Stomach (tissue), 4 donors: ENCODE results near the gene KNOP1.

ENCODE experiments used
- EP300 ChIP-seq: sonication (generic); formaldehyde crosslinking; IDR thresholded peaks from one replicate; pipeline ENCODE4 v1.6.1; 2017; ENCODE audit warnings: antibody characterized with exemption
- POLR2A ChIP-seq, 4 donors: fragments of 450-650 bp; IDR thresholded peaks; one replicate each; pipeline ENCODE4 v1.6.1; 2016; ENCODE audit warnings: antibody characterized with exemption in 4 of 4, control low read depth in 2 of 4, mild to moderate bottlenecking in 1 of 4, moderate library complexity in 1 of 4
- POLR2AphosphoS5 ChIP-seq, 3 donors: sonication (generic); formaldehyde crosslinking; IDR thresholded peaks; one replicate each; pipeline ENCODE4 v1.6.1; 2016; ENCODE audit warnings: antibody characterized with exemption in 3 of 3
- TF ChIP-seq, protein P1 (sequence below), 7 experiments: fragments of 450-650 bp in 4 of 7; fragments of 200-600 bp in 3 of 7; sonication (generic) in 3 of 7; IDR thresholded peaks; one replicate each; pipeline ENCODE4 v1.5.1; 2016 to 2019; ENCODE audit warnings: antibody characterized with exemption in 7 of 7, control low read depth in 2 of 7, mild to moderate bottlenecking in 1 of 7

DNA sequence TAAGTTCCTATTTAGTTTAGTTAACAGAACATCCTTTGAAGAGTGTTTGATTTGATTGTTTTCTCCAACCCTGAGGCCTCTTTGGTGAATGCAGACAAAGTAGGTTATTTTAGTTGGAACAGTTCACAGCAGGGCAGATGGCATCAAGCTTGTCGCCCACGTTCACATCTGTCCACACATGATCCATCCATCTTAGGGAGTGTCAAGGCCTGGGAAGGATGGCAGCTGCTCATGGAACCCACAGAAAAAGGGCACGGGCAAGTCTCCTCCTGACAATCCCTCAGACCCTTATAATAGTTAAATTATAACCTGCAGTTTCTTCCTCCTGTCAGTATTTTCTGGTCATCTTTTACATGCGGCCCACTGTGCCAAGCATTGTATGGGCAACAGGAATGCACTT, 60.2 kb downstream of the KNOP1 start:
- no peak for TF ChIP-seq POLR2AphosphoS5 (IDR thresholded peaks at IDR 0.05)
- TF ChIP-seq, protein P1, sequence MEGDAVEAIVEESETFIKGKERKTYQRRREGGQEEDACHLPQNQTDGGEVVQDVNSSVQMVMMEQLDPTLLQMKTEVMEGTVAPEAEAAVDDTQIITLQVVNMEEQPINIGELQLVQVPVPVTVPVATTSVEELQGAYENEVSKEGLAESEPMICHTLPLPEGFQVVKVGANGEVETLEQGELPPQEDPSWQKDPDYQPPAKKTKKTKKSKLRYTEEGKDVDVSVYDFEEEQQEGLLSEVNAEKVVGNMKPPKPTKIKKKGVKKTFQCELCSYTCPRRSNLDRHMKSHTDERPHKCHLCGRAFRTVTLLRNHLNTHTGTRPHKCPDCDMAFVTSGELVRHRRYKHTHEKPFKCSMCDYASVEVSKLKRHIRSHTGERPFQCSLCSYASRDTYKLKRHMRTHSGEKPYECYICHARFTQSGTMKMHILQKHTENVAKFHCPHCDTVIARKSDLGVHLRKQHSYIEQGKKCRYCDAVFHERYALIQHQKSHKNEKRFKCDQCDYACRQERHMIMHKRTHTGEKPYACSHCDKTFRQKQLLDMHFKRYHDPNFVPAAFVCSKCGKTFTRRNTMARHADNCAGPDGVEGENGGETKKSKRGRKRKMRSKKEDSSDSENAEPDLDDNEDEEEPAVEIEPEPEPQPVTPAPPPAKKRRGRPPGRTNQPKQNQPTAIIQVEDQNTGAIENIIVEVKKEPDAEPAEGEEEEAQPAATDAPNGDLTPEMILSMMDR (IDR thresholded peaks at IDR 0.05): no peak
- TF ChIP-seq POLR2A (IDR thresholded peaks at IDR 0.05): no peak
- no peak for TF ChIP-seq EP300
